RWPE2 (cell line): ENCODE data around the gene SH3PXD2A.
"Not testable (repeated sequence)": the region's sequence is repeated elsewhere in the genome, so short reads cannot be mapped to it uniquely, and the experiment has no call there.

Experiments
- ATAC-seq: fragments of 200-7000 bp; cut with Tn5 transposase; 3 replicates; pipeline ENCODE4 v1.9.1; 2021; ENCODE audit warnings: low read depth
- DNase-seq: peaks from one replicate; pipeline ENCODE4 v3.0.0-alpha.2; 2020; ENCODE audit warnings: low spot score
- H3K27ac ChIP-seq: fragments of 450-650 bp; 2 replicates; pipeline ENCODE4 v1.5.1; 2017; ENCODE audit warnings: mild to moderate bottlenecking; ENCODE audit not compliant: poor library complexity, severe bottlenecking
- H3K27me3 ChIP-seq: fragments of 250-450 bp; sonication (Bioruptor Pico); 2 replicates; pipeline ENCODE4 v1.5.1; 2021; ENCODE audit warnings: mild to moderate bottlenecking, moderate library complexity; ENCODE audit not compliant: insufficient read depth, poor library complexity, severe bottlenecking
- H3K36me3 ChIP-seq: fragments of 250-450 bp; sonication (Bioruptor Pico); 2 replicates; pipeline ENCODE4 v1.5.1; 2020; ENCODE audit warnings: low read depth, mild to moderate bottlenecking, moderate library complexity
- H3K4me1 ChIP-seq: fragments of 250-450 bp; sonication (Bioruptor Pico); 2 replicates; pipeline ENCODE4 v1.5.1; 2021; ENCODE audit warnings: mild to moderate bottlenecking, moderate library complexity; ENCODE audit not compliant: insufficient read depth, poor library complexity, severe bottlenecking
- H3K4me3 ChIP-seq: fragments of 250-450 bp; sonication (Bioruptor Pico); 2 replicates; pipeline ENCODE4 v1.5.1; 2021; ENCODE audit warnings: mild to moderate bottlenecking, moderate library complexity; ENCODE audit not compliant: severe bottlenecking
- H3K9me3 ChIP-seq: fragments of 250-450 bp; sonication (Bioruptor Pico); 2 replicates; pipeline ENCODE4 v1.5.1; 2021; ENCODE audit warnings: mild to moderate bottlenecking, moderate library complexity; ENCODE audit not compliant: severe bottlenecking
- CTCF ChIP-seq: fragments of 450-650 bp; IDR thresholded peaks from one replicate; pipeline ENCODE4 v1.5.1; 2017; ENCODE audit warnings: mild to moderate bottlenecking, moderate library complexity; ENCODE audit not compliant: poor library complexity, severe bottlenecking

SH3PXD2A gene

GRCh38 chr10:103763374-103764202, 91.8 kb downstream of the SH3PXD2A start:
- no peaks in the 10 kb centered on the region for H3K9me3 ChIP-seq
- H3K36me3 ChIP-seq = peaks cover 44% of the 10 kb centered on the region
- peaks cover 76% of the 10 kb centered on the region for H3K4me1 ChIP-seq
- H3K27ac ChIP-seq = peak overlapping the region; percentile 98
- DNase-seq (no peak), ATAC-seq (no peak)
- no peak for TF ChIP-seq CTCF
- no peaks in the 10 kb centered on the region for H3K27me3 ChIP-seq
- no peak overlapping the region for H3K4me3 ChIP-seq

GRCh38 chr10:103762916-103763315, 92.5 kb downstream of the SH3PXD2A start:
- no peak for ATAC-seq
- no peak for TF ChIP-seq CTCF
- H3K27me3 ChIP-seq = no peaks in the 10 kb centered on the region
- peaks cover 44% of the 10 kb centered on the region for H3K36me3 ChIP-seq
- peak overlapping the region; percentile 98 for H3K27ac ChIP-seq
- DNase-seq = no peak
- peaks cover 83% of the 10 kb centered on the region for H3K4me1 ChIP-seq
- H3K4me3 ChIP-seq = no peak overlapping the region
- H3K9me3 ChIP-seq = no peaks in the 10 kb centered on the region

GRCh38 chr10:103762162-103762561, 93.2 kb downstream of the SH3PXD2A start:
- ATAC-seq (no peak), DNase-seq (no peak)
- no peak for TF ChIP-seq CTCF
- Histone ChIP-seq H3K4me1 (peaks cover 89% of the 10 kb centered on the region), H3K4me3 (no peak overlapping the region), H3K27ac (peak overlapping the region; percentile 98), H3K9me3 (no peaks in the 10 kb centered on the region), H3K36me3 (peaks cover 44% of the 10 kb centered on the region), H3K27me3 (no peaks in the 10 kb centered on the region)

GRCh38 chr10:103761075-103761920, 94.1 kb downstream of the SH3PXD2A start:
- no peak for DNase-seq
- H3K27ac ChIP-seq = peak overlapping the region; percentile 98
- no peaks in the 10 kb centered on the region for H3K27me3 ChIP-seq
- peaks cover 85% of the 10 kb centered on the region for H3K4me1 ChIP-seq
- H3K4me3 ChIP-seq = no peak overlapping the region
- peaks cover 37% of the 10 kb centered on the region for H3K36me3 ChIP-seq
- no peak for ATAC-seq
- TF ChIP-seq CTCF = no peak
- H3K9me3 ChIP-seq = no peaks in the 10 kb centered on the region

- DNase-seq, ATAC-seq, H3K27me3 ChIP-seq, H3K4me3 ChIP-seq, H3K9me3 ChIP-seq: not testable (repeated sequence)
- Histone ChIP-seq H3K36me3 (peaks cover 30% of the 10 kb centered on the region), H3K27ac (peak overlapping the region; percentile 98), H3K4me1 (peaks cover 74% of the 10 kb centered on the region)
Measured at GRCh38 chr10:103760233-103760632, 95.1 kb downstream of the SH3PXD2A start.
